Measurements from ENCODE around the gene MAPK8IP1.
"Not testable (repeated sequence)": the region's sequence is repeated elsewhere in the genome, so short reads cannot be mapped to it uniquely, and the experiment has no call there.

MAPK8IP1 gene

DNA sequence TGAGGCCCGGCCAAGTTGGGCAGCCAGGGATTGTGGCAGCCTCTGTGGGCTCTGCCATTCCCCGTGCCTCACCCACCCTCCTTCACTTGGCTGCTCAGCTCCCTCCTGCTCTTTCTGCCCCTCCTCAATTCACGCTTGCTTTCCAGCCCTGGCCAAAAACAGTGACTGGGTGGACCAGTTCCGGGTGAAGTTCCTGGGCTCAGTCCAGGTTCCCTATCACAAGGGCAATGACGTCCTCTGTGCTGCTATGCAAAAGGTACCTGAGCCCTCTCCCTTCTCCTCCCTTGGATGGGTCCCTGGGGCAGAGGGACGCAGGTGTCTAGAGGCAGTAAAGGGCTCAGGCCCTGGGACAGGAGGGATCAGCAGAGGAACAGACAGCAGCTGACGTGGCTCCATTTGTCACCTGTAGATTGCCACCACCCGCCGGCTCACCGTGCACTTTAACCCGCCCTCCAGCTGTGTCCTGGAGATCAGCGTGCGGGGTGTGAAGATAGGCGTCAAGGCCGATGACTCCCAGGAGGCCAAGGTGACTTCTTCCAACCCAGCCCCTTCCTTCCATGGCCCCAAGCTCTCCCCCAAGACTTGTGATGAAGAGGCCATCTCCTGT is 19.0 kb downstream of the MAPK8IP1 start:
- H3K27me3 ChIP-seq (ENCODE audit: low read depth, low read length) = no peaks in the 10 kb centered on the region
- H3K36me3 ChIP-seq (ENCODE audit: control insufficient read depth in 1 of 2, insufficient read depth in 2 of 2, low read length in 2 of 2) = peaks cover 0 to 13% of the 10 kb centered on the region in 2 donors
- no peak overlapping the region for H3K4me3 ChIP-seq (ENCODE audit: low read depth in 1 of 2, low read length in 2 of 2)
- H3K4me1 ChIP-seq (ENCODE audit: control insufficient read depth in 1 of 2, insufficient read depth in 2 of 2, low read length in 2 of 2) = peaks cover 0 to 16% of the 10 kb centered on the region in 2 donors
- no peak overlapping the region for H3K27ac ChIP-seq (ENCODE audit: low read length)
- no peaks in the 10 kb centered on the region for H3K9me3 ChIP-seq (ENCODE audit: control insufficient read depth in 1 of 2, low read length in 2 of 2)

DNA sequence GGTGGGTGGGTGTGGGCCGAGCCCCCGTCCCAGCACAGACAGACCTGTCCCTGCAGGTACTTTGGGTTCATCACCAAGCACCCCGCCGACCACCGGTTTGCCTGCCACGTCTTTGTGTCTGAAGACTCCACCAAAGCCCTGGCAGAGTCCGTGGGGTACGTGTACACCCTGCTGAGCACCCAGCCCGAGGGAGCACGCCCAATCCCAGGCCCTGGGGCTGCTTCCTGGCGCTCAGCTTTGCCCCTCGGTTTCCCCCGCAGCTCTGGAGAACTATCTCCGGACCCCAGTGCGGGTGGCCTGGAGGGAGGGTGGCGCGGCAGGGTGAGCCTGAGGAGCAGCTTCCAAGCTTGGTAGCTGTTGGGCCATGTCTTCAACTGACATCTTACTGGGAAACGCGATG is 19.6 kb downstream of the MAPK8IP1 start:
- Histone ChIP-seq H3K4me3 (ENCODE audit: low read depth in 1 of 2, low read length in 2 of 2) (no peak overlapping the region), H3K27ac (ENCODE audit: low read length) (no peak overlapping the region), H3K9me3 (ENCODE audit: control insufficient read depth in 1 of 2, low read length in 2 of 2) (no peaks in the 10 kb centered on the region), H3K4me1 (ENCODE audit: control insufficient read depth in 1 of 2, insufficient read depth in 2 of 2, low read length in 2 of 2) (peaks cover 0 to 16% of the 10 kb centered on the region in 2 donors), H3K36me3 (ENCODE audit: control insufficient read depth in 1 of 2, insufficient read depth in 2 of 2, low read length in 2 of 2) (peaks cover 0 to 20% of the 10 kb centered on the region in 2 donors), H3K27me3 (ENCODE audit: low read depth, low read length) (no peaks in the 10 kb centered on the region)

DNA sequence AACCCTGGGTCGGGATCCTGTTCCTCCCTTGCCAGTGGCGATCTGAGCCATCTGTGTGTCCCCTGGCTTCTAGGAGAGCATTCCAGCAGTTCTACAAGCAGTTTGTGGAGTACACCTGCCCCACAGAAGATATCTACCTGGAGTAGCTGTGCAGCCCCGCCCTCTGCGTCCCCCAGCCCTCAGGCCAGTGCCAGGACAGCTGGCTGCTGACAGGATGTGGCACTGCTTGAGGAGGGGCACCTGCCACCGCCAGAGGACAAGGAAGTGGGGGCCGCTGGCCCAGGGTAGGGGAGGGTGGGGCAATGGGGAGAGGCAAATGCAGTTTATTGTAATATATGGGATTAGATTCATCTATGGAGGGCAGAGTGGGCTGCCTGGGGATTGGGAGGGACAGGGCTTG is 20.1 kb downstream of the MAPK8IP1 start:
- H3K9me3 ChIP-seq (ENCODE audit: control insufficient read depth in 1 of 2, low read length in 2 of 2); H3K27ac ChIP-seq (ENCODE audit: low read length); H3K27me3 ChIP-seq (ENCODE audit: low read depth, low read length); H3K4me3 ChIP-seq (ENCODE audit: low read depth in 1 of 2, low read length in 2 of 2): not testable (repeated sequence)
- peaks cover 0 to 12% of the 10 kb centered on the region in 2 donors for H3K4me1 ChIP-seq (ENCODE audit: control insufficient read depth in 1 of 2, insufficient read depth in 2 of 2, low read length in 2 of 2)
- peaks cover 0 to 25% of the 10 kb centered on the region in 2 donors for H3K36me3 ChIP-seq (ENCODE audit: control insufficient read depth in 1 of 2, insufficient read depth in 2 of 2, low read length in 2 of 2)

DNA sequence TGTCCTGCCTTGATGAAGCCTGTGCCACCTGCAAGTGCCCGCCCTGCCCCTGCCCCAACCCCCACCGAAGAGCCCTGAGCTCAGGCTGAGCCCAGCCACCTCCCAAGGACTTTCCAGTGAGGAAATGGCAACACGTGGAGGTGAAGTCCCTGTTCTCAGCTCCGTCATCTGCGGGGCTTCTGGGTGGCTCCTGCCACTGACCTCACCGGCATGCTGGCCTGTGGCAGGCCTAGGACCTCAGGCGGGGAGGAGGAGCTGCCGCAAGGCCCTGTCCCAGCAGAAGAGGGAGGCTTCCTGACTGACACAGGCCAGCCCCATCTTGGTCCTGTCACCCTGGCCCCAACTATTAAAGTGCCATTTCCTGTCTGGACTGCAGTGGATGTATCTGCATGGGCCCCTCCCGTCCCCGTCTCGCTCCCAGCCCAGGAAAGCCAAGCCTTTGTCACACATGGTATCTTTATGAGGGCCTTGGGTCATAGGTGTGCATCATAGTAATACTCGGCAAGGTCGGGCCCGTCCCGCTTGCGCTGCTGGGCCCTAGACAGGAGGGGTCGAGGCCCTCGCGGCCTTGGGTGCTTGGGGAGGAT is 20.7 kb downstream of the MAPK8IP1 start:
- no peaks in the 10 kb centered on the region for H3K9me3 ChIP-seq (ENCODE audit: control insufficient read depth in 1 of 2, low read length in 2 of 2)
- H3K36me3 ChIP-seq (ENCODE audit: control insufficient read depth in 1 of 2, insufficient read depth in 2 of 2, low read length in 2 of 2) = peaks cover 0 to 31% of the 10 kb centered on the region in 2 donors
- H3K4me1 ChIP-seq (ENCODE audit: control insufficient read depth in 1 of 2, insufficient read depth in 2 of 2, low read length in 2 of 2) = peaks cover 0 to 6% of the 10 kb centered on the region in 2 donors
- H3K27me3 ChIP-seq (ENCODE audit: low read depth, low read length) = no peaks in the 10 kb centered on the region
- H3K27ac ChIP-seq (ENCODE audit: low read length) = no peak overlapping the region
- no peak overlapping the region for H3K4me3 ChIP-seq (ENCODE audit: low read depth in 1 of 2, low read length in 2 of 2)

DNA sequence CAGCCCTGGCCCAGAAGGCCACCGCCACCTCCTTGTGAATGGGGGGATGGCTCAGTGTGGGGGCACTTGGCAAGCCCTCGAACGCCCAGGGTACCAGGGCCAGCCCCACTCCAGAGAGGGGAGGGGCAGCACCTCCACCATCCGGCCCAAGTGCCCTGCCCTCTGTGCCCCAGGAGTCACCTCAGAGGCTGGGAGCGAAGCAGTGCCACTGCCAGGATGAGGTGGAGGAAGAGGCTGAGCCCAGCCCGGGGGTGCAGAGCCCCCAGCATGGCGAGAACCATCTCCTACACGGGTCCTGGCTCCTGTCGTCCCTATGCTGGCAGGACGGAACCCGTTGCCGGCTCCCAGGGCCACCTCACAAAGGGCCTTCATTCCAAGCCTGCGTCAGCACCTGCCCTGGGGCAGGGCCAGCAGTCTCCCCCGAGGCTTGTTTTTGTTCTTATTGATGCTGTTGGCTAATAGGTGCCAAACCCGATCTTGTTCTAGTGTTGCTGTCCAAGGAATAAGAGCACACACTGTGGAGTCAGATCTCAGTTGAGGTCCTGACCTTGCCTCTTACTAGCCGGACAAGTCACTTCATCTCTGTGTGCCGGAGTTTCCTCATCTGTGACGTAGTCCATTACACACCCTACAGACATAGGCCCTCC is 21.6 kb downstream of the MAPK8IP1 start, which contains the start of gene FREY1:
TSS of gene FREY1 (minus strand) at position 307 of the 647 bp plus-strand sequence. CDS start at position 281, 26 bp downstream.
- Histone ChIP-seq H3K4me3 (ENCODE audit: low read depth in 1 of 2, low read length in 2 of 2) (no peak within 1 kb of the TSS), H3K27ac (ENCODE audit: low read length) (no peak within 1 kb of the TSS), H3K9me3 (ENCODE audit: control insufficient read depth in 1 of 2, low read length in 2 of 2) (no peaks in the 10 kb centered on the region), H3K4me1 (ENCODE audit: control insufficient read depth in 1 of 2, insufficient read depth in 2 of 2, low read length in 2 of 2) (no peaks in the 10 kb centered on the region), H3K36me3 (ENCODE audit: control insufficient read depth in 1 of 2, insufficient read depth in 2 of 2, low read length in 2 of 2) (peaks cover 0 to 39% of the 10 kb centered on the region in 2 donors), H3K27me3 (ENCODE audit: low read depth, low read length) (no peaks in the 10 kb centered on the region)

DNA sequence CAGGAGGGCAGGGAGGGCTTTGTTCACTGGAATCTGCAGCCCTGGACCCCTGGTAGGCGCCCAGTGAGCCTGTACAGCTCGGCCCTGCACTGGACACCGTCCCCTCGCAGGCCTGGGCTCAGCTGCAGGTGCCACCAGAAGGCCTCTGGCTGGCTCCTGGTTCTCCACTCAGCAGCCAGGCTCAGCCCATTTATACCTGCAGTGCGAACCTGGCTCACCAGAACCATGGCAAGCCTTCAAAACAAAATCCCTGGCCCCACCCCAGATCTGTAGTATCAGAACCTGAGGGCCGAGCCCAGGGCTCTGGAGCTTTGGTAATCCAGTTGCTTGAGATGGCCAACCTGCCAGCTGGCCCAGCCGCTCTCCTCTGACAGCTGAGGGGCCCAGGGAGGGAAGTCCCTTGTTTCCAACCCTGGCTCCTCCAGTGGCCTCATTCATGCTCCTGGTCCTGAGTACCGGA is 22.5 kb downstream of the MAPK8IP1 start:
- no peak overlapping the region for H3K27ac ChIP-seq (ENCODE audit: low read length)
- peaks cover 0 to 34% of the 10 kb centered on the region in 2 donors for H3K36me3 ChIP-seq (ENCODE audit: control insufficient read depth in 1 of 2, insufficient read depth in 2 of 2, low read length in 2 of 2)
- no peaks in the 10 kb centered on the region for H3K4me1 ChIP-seq (ENCODE audit: control insufficient read depth in 1 of 2, insufficient read depth in 2 of 2, low read length in 2 of 2)
- no peaks in the 10 kb centered on the region for H3K9me3 ChIP-seq (ENCODE audit: control insufficient read depth in 1 of 2, low read length in 2 of 2)
- no peaks in the 10 kb centered on the region for H3K27me3 ChIP-seq (ENCODE audit: low read depth, low read length)
- no peak overlapping the region for H3K4me3 ChIP-seq (ENCODE audit: low read depth in 1 of 2, low read length in 2 of 2)

DNA sequence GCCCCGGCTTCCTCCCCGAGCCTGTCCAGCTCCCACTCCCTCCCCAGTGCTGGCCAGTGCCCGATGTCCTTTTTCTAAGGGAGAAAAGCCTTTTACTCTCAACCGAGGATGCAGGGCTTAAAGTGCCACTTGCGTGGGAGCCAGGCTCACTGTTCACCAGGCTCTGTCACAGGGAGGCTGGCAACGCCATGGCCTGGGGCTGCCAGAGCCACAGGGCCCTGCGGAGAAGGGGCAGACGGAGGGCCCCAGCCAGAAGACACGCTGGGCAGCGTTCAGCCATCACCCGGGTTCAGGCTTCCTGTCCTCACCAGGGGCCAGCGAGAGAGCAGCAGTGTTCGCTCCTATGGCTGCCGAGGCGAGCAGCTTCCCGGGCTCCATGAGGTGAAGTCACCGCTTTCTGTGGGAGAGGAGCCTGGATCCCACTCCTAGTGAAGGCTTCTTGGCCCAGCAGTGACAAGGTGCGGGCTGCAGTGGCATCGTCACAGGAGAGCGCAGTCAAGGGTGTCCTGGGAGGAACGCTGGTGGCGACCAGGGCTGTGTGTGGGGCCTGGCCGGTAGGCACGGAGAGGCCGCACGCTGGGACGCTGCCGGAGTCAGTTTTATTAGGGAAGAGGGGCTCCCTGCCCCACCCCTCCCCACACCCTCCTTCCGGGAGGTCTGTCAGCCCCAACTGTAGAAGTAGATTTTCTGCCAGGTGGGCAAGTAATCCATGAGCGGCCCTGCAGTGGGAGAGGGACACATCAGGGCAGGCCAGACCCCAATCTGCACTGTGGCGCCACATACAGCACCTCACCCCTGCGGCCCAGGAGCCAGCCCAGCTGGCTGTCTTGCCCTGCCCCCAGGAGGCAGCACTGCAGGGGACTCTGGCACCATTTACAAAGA is 24.4 kb downstream of the MAPK8IP1 start:
- H3K4me1 ChIP-seq (ENCODE audit: control insufficient read depth in 1 of 2, insufficient read depth in 2 of 2, low read length in 2 of 2) = no peaks in the 10 kb centered on the region
- H3K36me3 ChIP-seq (ENCODE audit: control insufficient read depth in 1 of 2, insufficient read depth in 2 of 2, low read length in 2 of 2) = peaks cover 17 to 53% of the 10 kb centered on the region in 2 donors
- no peaks in the 10 kb centered on the region for H3K27me3 ChIP-seq (ENCODE audit: low read depth, low read length)
- H3K9me3 ChIP-seq (ENCODE audit: control insufficient read depth in 1 of 2, low read length in 2 of 2) = no peaks in the 10 kb centered on the region
- no peak overlapping the region for H3K27ac ChIP-seq (ENCODE audit: low read length)
- no peak overlapping the region for H3K4me3 ChIP-seq (ENCODE audit: low read depth in 1 of 2, low read length in 2 of 2)

DNA sequence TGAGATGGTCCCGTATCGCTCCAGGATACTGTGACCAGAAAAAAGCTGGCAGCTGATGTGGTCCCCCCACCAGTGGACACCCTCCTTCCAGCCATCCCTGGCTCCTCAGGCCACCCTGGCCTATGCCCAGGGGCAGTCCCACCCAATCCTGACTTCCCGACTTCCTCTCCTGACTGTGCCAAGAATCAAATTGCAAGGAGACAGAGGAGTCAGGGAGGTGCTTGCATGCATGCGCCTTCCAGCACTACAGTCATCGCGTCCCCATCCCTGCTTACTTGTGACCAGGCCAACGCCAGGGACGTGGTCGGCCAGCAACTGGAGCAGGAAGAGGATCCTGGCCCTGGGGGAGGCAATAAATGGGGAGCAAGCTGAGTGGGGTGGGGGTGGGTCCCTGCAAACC is 25.2 kb downstream of the MAPK8IP1 start:
- H3K4me1 ChIP-seq (ENCODE audit: control insufficient read depth in 1 of 2, insufficient read depth in 2 of 2, low read length in 2 of 2) = no peaks in the 10 kb centered on the region
- H3K27ac ChIP-seq (ENCODE audit: low read length) = no peak overlapping the region
- no peak overlapping the region for H3K4me3 ChIP-seq (ENCODE audit: low read depth in 1 of 2, low read length in 2 of 2)
- H3K36me3 ChIP-seq (ENCODE audit: control insufficient read depth in 1 of 2, insufficient read depth in 2 of 2, low read length in 2 of 2) = peaks cover 24 to 60% of the 10 kb centered on the region in 2 donors
- no peaks in the 10 kb centered on the region for H3K9me3 ChIP-seq (ENCODE audit: control insufficient read depth in 1 of 2, low read length in 2 of 2)
- no peaks in the 10 kb centered on the region for H3K27me3 ChIP-seq (ENCODE audit: low read depth, low read length)

DNA sequence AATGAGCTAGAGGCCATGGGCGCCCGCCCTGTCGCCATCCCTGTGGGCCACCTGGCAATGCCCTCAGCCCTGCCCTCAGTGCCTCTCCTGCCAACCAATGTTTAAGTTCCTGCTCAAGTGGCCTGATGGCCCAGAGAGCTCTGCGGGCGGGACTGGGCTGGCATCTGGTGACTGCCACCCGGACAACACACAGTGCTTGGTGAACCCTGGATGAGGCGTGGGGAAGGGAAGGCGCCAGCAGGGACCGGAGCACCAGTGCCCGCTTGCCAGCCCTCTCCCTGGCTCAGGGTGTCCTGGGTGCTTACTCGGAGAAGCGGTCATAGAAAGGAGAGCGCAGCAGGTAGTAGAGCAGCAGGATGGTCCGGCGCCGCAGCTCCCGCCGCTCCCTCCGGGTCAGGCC is 28.1 kb downstream of the MAPK8IP1 start:
- no peaks in the 10 kb centered on the region for H3K27me3 ChIP-seq (ENCODE audit: low read depth, low read length)
- H3K36me3 ChIP-seq (ENCODE audit: control insufficient read depth in 1 of 2, insufficient read depth in 2 of 2, low read length in 2 of 2) = peaks cover 24 to 60% of the 10 kb centered on the region in 2 donors
- H3K4me3 ChIP-seq (ENCODE audit: low read depth in 1 of 2, low read length in 2 of 2) = no peak overlapping the region
- H3K27ac ChIP-seq (ENCODE audit: low read length) = no peak overlapping the region
- H3K4me1 ChIP-seq (ENCODE audit: control insufficient read depth in 1 of 2, insufficient read depth in 2 of 2, low read length in 2 of 2) = peaks cover 3 to 12% of the 10 kb centered on the region in 2 donors
- no peaks in the 10 kb centered on the region for H3K9me3 ChIP-seq (ENCODE audit: control insufficient read depth in 1 of 2, low read length in 2 of 2)

DNA sequence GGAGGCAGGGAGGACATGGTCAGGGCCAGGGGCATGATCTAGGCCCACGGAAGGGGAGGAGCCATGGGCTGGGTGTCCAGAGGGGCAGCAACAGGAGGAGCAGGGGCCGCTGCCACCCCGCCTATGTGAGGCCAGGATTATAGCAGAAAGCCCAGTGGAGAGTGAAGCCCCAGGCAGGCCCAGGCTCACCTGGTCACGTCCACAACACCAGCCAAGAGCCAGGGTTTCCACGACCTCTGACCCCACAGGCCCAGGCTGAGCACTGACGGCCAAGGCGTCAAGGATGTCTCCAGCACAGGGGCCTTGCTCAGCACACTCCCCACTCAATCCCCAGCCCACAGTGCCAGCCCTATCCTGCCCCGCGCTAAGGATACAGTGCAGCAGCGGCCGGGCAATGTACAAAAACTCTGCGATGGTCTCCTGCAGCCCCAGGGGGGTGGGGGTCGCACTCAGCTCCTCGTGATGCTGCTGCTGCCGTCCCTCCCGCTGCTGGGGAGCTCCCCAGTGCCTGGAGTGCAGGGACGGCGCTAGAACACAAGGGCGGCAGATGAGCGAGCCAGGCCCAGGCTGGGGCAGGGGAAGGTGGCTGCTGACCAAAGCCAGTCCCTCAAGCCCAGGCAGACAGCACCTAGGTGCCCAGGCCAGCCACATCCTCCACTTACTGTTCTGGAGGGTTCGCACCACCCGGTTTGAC is 28.6 kb downstream of the MAPK8IP1 start:
- peaks cover 3 to 12% of the 10 kb centered on the region in 2 donors for H3K4me1 ChIP-seq (ENCODE audit: control insufficient read depth in 1 of 2, insufficient read depth in 2 of 2, low read length in 2 of 2)
- peaks cover 24 to 58% of the 10 kb centered on the region in 2 donors for H3K36me3 ChIP-seq (ENCODE audit: control insufficient read depth in 1 of 2, insufficient read depth in 2 of 2, low read length in 2 of 2)
- H3K4me3 ChIP-seq (ENCODE audit: low read depth in 1 of 2, low read length in 2 of 2) = no peak overlapping the region
- H3K27ac ChIP-seq (ENCODE audit: low read length) = no peak overlapping the region
- H3K27me3 ChIP-seq (ENCODE audit: low read depth, low read length) = no peaks in the 10 kb centered on the region
- no peaks in the 10 kb centered on the region for H3K9me3 ChIP-seq (ENCODE audit: control insufficient read depth in 1 of 2, low read length in 2 of 2)

All from muscle layer of duodenum (tissue), 2 donors.